IPS-18c (cell line): ENCODE data around the gene L3MBTL3.

Experiments
- H3K4me3 ChIP-seq: 2 replicates; pipeline ENCODE4 v1.7.0; 2013; ENCODE audit warnings: low read depth, mild to moderate bottlenecking, low read length, moderate library complexity; ENCODE audit not compliant: insufficient read depth
- H3K9me3 ChIP-seq: one replicate; pipeline ENCODE4 v1.6.1; 2013; ENCODE audit warnings: mild to moderate bottlenecking, low read length, moderate library complexity; ENCODE audit not compliant: control insufficient read depth, insufficient read depth

The L3MBTL3 gene

DNA sequence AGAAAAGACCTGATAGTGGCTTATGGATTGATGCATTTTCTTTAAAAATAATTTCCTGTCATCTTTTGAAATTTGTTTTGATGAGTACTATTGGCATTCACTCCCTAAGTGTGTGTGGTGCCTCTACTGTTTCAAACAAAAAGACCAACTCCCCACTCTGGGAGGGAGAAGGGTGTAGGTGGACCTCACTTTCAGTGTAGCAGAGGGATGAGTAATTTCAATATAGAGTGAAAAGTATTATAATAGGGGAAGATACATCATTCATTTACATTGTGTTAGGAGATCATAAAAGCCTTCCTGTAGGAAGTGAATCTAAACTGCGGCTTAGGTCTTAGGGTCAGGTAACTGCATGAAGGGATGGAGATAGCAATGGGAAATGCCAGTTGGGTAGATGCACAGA is 158.0 kb downstream of the L3MBTL3 start:
- Histone ChIP-seq H3K4me3 (no peak overlapping the region), H3K9me3 (no peaks in the 10 kb centered on the region)

DNA sequence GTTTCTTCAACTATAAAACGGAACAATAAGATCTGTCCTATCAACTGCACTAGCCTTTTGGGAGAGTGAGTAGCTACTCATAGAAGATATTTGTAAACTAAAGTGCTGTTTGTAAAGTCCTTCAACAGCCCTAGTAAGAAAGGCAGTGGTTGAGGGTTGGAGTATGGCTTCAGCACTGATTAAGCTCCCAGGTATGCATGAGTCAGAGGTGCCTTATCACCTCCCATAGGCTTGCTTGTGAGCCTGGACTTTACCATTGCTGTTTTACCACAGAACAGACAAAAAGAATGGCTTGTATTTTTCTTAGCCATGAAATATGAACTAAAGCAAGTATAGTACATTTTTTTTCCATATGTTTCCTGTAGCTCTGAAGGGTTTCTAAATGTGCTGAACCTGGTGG is 160.3 kb downstream of the L3MBTL3 start:
- Histone ChIP-seq H3K4me3 (no peak overlapping the region), H3K9me3 (no peaks in the 10 kb centered on the region)

- Histone ChIP-seq H3K9me3 (no peaks in the 10 kb centered on the region), H3K4me3 (no peak overlapping the region)
Measured at GRCh38 chr6:130182466-130182865, 164.1 kb downstream of the L3MBTL3 start.

- Histone ChIP-seq H3K4me3 (no peak overlapping the region), H3K9me3 (no peaks in the 10 kb centered on the region)
Measured at GRCh38 chr6:130183271-130184222, 165.2 kb downstream of the L3MBTL3 start.

DNA sequence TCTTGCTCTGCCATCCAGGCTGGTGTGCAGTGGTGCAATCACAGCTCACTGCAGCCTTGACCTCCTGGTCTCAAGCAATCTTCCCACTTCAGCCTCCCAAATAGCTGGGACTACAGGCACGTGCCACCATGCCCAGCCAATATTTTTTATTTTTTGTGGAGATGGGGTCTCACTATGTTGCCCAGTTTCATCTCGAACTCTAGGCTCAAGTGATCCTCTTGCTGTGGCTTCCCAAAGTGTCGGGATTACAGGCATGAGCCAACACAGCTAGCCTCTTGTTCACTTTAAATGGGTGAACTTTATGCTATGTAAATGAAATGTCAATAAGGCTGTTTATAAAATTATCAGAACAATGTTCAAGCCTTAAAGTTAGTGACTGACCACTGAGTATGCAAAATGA is 167.3 kb downstream of the L3MBTL3 start:
- H3K9me3 ChIP-seq, result no peaks in the 10 kb centered on the region

GRCh38 chr6:130187335-130188206 is 169.2 kb downstream of the L3MBTL3 start:
- Histone ChIP-seq H3K4me3 (no peak overlapping the region), H3K9me3 (no peaks in the 10 kb centered on the region)

More for the DNA sequence above, 167.3 kb downstream of the L3MBTL3 start:
- H3K4me3 ChIP-seq, result no peak overlapping the region

DNA sequence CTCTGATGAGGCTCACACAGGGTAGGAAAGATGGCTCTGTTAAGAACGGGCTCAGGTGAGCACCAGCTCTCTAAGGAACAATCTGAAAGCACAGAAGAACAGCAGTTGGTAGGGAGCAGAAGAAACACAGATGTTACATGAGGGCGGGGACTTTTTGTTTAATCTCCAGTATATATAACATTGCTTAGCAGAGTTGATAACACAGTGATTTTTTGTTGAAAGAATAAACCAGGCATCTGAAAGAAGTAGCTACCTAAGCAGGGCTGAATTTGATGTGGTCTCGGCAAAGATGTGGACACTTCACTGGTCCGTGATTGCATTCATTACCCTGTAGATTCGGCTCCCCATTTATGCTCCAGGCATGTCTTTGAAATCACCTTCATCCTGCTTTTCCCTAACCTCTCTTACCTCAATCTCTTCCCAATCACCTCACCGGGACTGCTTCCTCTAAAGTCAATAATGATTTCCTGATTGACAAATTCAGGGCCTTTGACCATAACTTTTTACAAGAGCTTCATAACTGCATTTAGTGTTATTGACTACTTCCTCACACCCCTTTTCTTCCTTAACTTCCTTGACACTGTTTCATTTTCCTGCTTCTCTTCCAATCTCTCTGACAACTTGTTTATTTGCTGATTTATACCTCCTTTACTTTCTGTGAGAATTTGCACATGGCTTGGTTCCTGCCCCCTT is 170.0 kb downstream of the L3MBTL3 start:
- Histone ChIP-seq H3K9me3 (peaks cover 2% of the 10 kb centered on the region), H3K4me3 (no peak overlapping the region)

GRCh38 chr6:130189531-130190397 is 171.4 kb downstream of the L3MBTL3 start:
- H3K9me3 ChIP-seq, result peaks cover 2% of the 10 kb centered on the region
- no peak overlapping the region for H3K4me3 ChIP-seq
